Astrocyte of the hippocampus (primary cell): ENCODE results near the gene DLEC1.

Source experiments
- DNase-seq: peaks from one replicate; pipeline ENCODE4 v3.0.0; 2011; ENCODE audit warnings: low read depth, low spot score

Gene DLEC1

GRCh38 chr3:38136777-38137614 is 98.0 kb downstream of the DLEC1 start, which contains the start of gene ACAA1:
Gene ACAA1 (minus strand): TSS chr3:38137127. CDS start chr3:38137035, 92 bp downstream.
- peak; percentile 100 for DNase-seq

GRCh38 chr3:38137615-38138348 is 98.8 kb downstream of the DLEC1 start:
- no peak for DNase-seq

- peak; percentile 77 for DNase-seq
Observed at GRCh38 chr3:38138349-38139190, 99.6 kb downstream of the DLEC1 start, which contains the start of gene MYD88. Gene MYD88 (plus strand): TSS chr3:38138661. CDS start chr3:38138701, 40 bp downstream.

GRCh38 chr3:38139191-38139590 is 100.2 kb downstream of the DLEC1 start:
- no peak for DNase-seq

GRCh38 chr3:38139652-38140051 is 100.6 kb downstream of the DLEC1 start:
- no peak for DNase-seq

GRCh38 chr3:38140326-38141172 is 101.5 kb downstream of the DLEC1 start:
- DNase-seq, result no peak

- no peak for DNase-seq
Observed at GRCh38 chr3:38141173-38141951, 102.4 kb downstream of the DLEC1 start.

- peak; percentile 20 for DNase-seq
Observed at GRCh38 chr3:38141952-38142273, 102.9 kb downstream of the DLEC1 start.

GRCh38 chr3:38142959-38143358 is 104.0 kb downstream of the DLEC1 start:
- DNase-seq, result no peak

GRCh38 chr3:38143511-38143910 is 104.5 kb downstream of the DLEC1 start:
- DNase-seq, result no peak

GRCh38 chr3:38146504-38146903 is 107.5 kb downstream of the DLEC1 start:
- DNase-seq, result no peak

- no peak for DNase-seq
Observed at GRCh38 chr3:38147421-38147820, 108.4 kb downstream of the DLEC1 start.

- no peak for DNase-seq
Observed at GRCh38 chr3:38148311-38148882, 109.4 kb downstream of the DLEC1 start.

GRCh38 chr3:38149708-38150107 is 110.7 kb downstream of the DLEC1 start:
- no peak for DNase-seq

- DNase-seq, result no peak
Observed at GRCh38 chr3:38150780-38151528, 111.9 kb downstream of the DLEC1 start.

- DNase-seq, result peak; percentile 24
Observed at GRCh38 chr3:38151667-38152265, 112.8 kb downstream of the DLEC1 start.

- DNase-seq, result no peak
Observed at GRCh38 chr3:38152609-38153008, 113.6 kb downstream of the DLEC1 start.

- DNase-seq, result no peak
Observed at GRCh38 chr3:38153221-38153620, 114.2 kb downstream of the DLEC1 start.

- DNase-seq, result peak; percentile 40
Observed at GRCh38 chr3:38154033-38154494, 115.1 kb downstream of the DLEC1 start.
